Ecto neural progenitor cell (in vitro differentiated cells): ENCODE results near the gene MED19.
"Not testable (repeated sequence)": the region's sequence is repeated elsewhere in the genome, so short reads cannot be mapped to it uniquely, and the experiment has no call there.

Experiments used
- DNase-seq: peaks from one replicate; pipeline ENCODE4 v3.0.0-alpha.2; 2018; ENCODE audit warnings: low spot score

Gene MED19

GRCh38 chr11:57704932-57705331 is 7.1 kb downstream of the MED19 start:
- no peak for DNase-seq

GRCh38 chr11:57703341-57703740 is 8.7 kb downstream of the MED19 start:
- no peak for DNase-seq

- DNase-seq = no peak
Measured at GRCh38 chr11:57700425-57700824, 11.6 kb downstream of the MED19 start.

- DNase-seq = no peak
Measured at GRCh38 chr11:57699813-57700212, 12.2 kb downstream of the MED19 start.

- no peak for DNase-seq
Measured at GRCh38 chr11:57698843-57699365, 13.1 kb downstream of the MED19 start.

- not testable (repeated sequence) for DNase-seq
Measured at GRCh38 chr11:57690474-57690873, 21.5 kb downstream of the MED19 start.

- DNase-seq = no peak
Measured at GRCh38 chr11:57681168-57681567, 30.8 kb downstream of the MED19 start.

- DNase-seq = no peak
Measured at GRCh38 chr11:57680552-57680874, 31.5 kb downstream of the MED19 start.

- DNase-seq = no peak
Measured at GRCh38 chr11:57679396-57679795, 32.6 kb downstream of the MED19 start.

- no peak for DNase-seq
Measured at GRCh38 chr11:57675176-57675941, 36.7 kb downstream of the MED19 start.

GRCh38 chr11:57674251-57674650 is 37.8 kb downstream of the MED19 start:
- no peak for DNase-seq

- DNase-seq = no peak
Measured at GRCh38 chr11:57668434-57668782, 43.6 kb downstream of the MED19 start.

- peak; percentile 99 for DNase-seq
Measured at GRCh38 chr11:57667736-57668433, 44.1 kb downstream of the MED19 start, which contains the start of gene ZDHHC5. Gene ZDHHC5 (plus strand): TSS chr11:57668114. CDS start chr11:57673091, 4,977 bp downstream.

GRCh38 chr11:57667117-57667735 is 44.8 kb downstream of the MED19 start:
- DNase-seq = peak; percentile 95

- DNase-seq = no peak
Measured at GRCh38 chr11:57663975-57664374, 48.0 kb downstream of the MED19 start.

GRCh38 chr11:57662893-57663292 is 49.1 kb downstream of the MED19 start:
- no peak for DNase-seq

GRCh38 chr11:57659669-57660068 is 52.3 kb downstream of the MED19 start:
- DNase-seq = no peak

- no peak for DNase-seq
Measured at GRCh38 chr11:57658023-57658361, 54.0 kb downstream of the MED19 start.

GRCh38 chr11:57657194-57658022 is 54.6 kb downstream of the MED19 start, which contains the start of gene CLP1:
Gene CLP1 (plus strand): TSS chr11:57657762. CDS start chr11:57659477, 1,715 bp downstream.
- DNase-seq = peak; percentile 99

- no peak for DNase-seq
Measured at GRCh38 chr11:57656885-57657193, 55.2 kb downstream of the MED19 start.
